ENCODE data around the gene FSHR. TPM values are rescaled to one million over a fixed set of nuclear protein-coding genes. Genes with fewer than 3 reads are reported as not detected.

Gene FSHR
- total and polyA plus RNA-seq, 2 experiments from 2014 or later: not detected

GRCh38 chr2:48941456-48941855, 212.9 kb downstream of the FSHR start:
- 26 to 37% methylated on average over 3 of the region's 3 CpGs for WGBS, 2 experiments (ENCODE audit: low coverage in 1 of 2, low lambda C conversion rate in 2 of 2, missing lambda C conversion rate in 2 of 2)
- in situ Hi-C loops (cut with MboI): loop anchor here (25.0 kb wide), 1 partner anchor 329 kb away; the partner anchor contains the start of gene GTF2A1L

DNA sequence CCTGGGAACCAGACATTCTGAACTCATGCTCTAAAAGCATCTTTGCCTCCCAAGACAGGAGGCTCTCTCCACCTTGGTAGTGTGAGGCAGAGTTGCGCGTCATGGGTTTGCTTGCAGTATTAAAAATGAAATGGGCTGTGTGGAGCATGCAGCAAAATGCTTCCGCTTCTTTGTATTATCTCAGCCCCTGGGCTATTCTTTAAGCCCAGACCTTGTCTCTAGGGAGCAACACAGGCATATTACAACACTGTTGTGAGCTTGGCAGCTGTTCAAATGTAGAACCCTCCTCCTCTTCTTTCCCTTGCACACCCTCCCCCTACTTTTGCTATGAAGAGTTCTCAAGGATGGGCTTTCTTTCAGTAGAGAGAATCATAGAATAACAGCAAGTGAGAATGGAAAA, 213.7 kb downstream of the FSHR start:
- H3K9me3 ChIP-seq (ENCODE audit: low read depth): no peaks in the 10 kb centered on the region
- no peaks in the 10 kb centered on the region for H3K9me2 ChIP-seq (ENCODE audit: insufficient read depth)
- H3K4me3 ChIP-seq: no peak overlapping the region
- no peak for DNase-seq
- no peaks in the 10 kb centered on the region for H3K36me3 ChIP-seq (ENCODE audit: low read depth)
- H3K79me2 ChIP-seq (ENCODE audit: insufficient read depth): no peaks in the 10 kb centered on the region
- H3K4me1 ChIP-seq (ENCODE audit: insufficient read depth): no peaks in the 10 kb centered on the region
- no peak for TF ChIP-seq EZH2 (IDR thresholded peaks at IDR 0.05; ENCODE audit: insufficient read depth, poor library complexity, severe bottlenecking)
- no peak for TF ChIP-seq EZH2phosphoT487 (IDR thresholded peaks at IDR 0.05; ENCODE audit: insufficient read depth, low read depth)
- no peak overlapping the region for H2AFZ ChIP-seq
- no peak overlapping the region for H3K9ac ChIP-seq
- in situ Hi-C loops (cut with MboI): loop anchor here (25.0 kb wide), 1 partner anchor 328 kb away; the partner anchor contains the start of gene GTF2A1L
- no peaks in the 10 kb centered on the region for H3F3A ChIP-seq (ENCODE audit: insufficient read depth)
- no peaks in the 10 kb centered on the region for H4K20me1 ChIP-seq (ENCODE audit: insufficient read depth)
- H3K4me2 ChIP-seq (ENCODE audit: unreplicated experiment): no peak overlapping the region
- 81 to 87% methylated on average over 3 of the region's 3 CpGs for WGBS, 2 experiments (ENCODE audit: low coverage in 1 of 2, low lambda C conversion rate in 2 of 2, missing lambda C conversion rate in 2 of 2)
- peaks cover 11% of the 10 kb centered on the region for H3K27me3 ChIP-seq (replicated peaks; ENCODE audit: insufficient read depth)
- no peak overlapping the region for H3K27ac ChIP-seq

More at GRCh38 chr2:48941456-48941855, 212.9 kb downstream of the FSHR start:
- Histone ChIP-seq H3K36me3 (ENCODE audit: low read depth) (no peaks in the 10 kb centered on the region), H3K4me3 (no peak overlapping the region), H3K9me3 (ENCODE audit: low read depth) (no peaks in the 10 kb centered on the region), H3K27me3 (replicated peaks; ENCODE audit: insufficient read depth) (peaks cover 11% of the 10 kb centered on the region), H3K27ac (no peak overlapping the region), H4K20me1 (ENCODE audit: insufficient read depth) (no peaks in the 10 kb centered on the region), H3K4me1 (ENCODE audit: insufficient read depth) (no peaks in the 10 kb centered on the region), H2AFZ (no peak overlapping the region), H3K79me2 (ENCODE audit: insufficient read depth) (no peaks in the 10 kb centered on the region), H3K4me2 (ENCODE audit: unreplicated experiment) (no peak overlapping the region), H3F3A (ENCODE audit: insufficient read depth) (no peaks in the 10 kb centered on the region), H3K9ac (no peak overlapping the region), H3K9me2 (ENCODE audit: insufficient read depth) (no peaks in the 10 kb centered on the region)
- DNase-seq: no peak
- no peak for TF ChIP-seq EZH2phosphoT487 (IDR thresholded peaks at IDR 0.05; ENCODE audit: insufficient read depth, low read depth)
- TF ChIP-seq EZH2 (IDR thresholded peaks at IDR 0.05; ENCODE audit: insufficient read depth, poor library complexity, severe bottlenecking): no peak

- 48 to 52% methylated on average over 4 of the region's 4 CpGs for WGBS, 2 experiments (ENCODE audit: low coverage in 1 of 2, low lambda C conversion rate in 2 of 2, missing lambda C conversion rate in 2 of 2)
- no peaks in the 10 kb centered on the region for H3K4me1 ChIP-seq (ENCODE audit: insufficient read depth)
Observed at GRCh38 chr2:48939232-48939631, 215.1 kb downstream of the FSHR start.

GRCh38 chr2:48938231-48938630, 216.1 kb downstream of the FSHR start:
- Histone ChIP-seq H3K9ac (no peak overlapping the region), H3K4me1 (ENCODE audit: insufficient read depth) (no peaks in the 10 kb centered on the region), H3K27me3 (replicated peaks; ENCODE audit: insufficient read depth) (peaks cover 5% of the 10 kb centered on the region), H3K9me3 (ENCODE audit: low read depth) (no peaks in the 10 kb centered on the region), H3K79me2 (ENCODE audit: insufficient read depth) (no peaks in the 10 kb centered on the region), H3K36me3 (ENCODE audit: low read depth) (no peaks in the 10 kb centered on the region), H3K27ac (no peak overlapping the region), H3K4me3 (no peak overlapping the region), H3K4me2 (ENCODE audit: unreplicated experiment) (no peak overlapping the region), H2AFZ (no peak overlapping the region), H3F3A (ENCODE audit: insufficient read depth) (no peaks in the 10 kb centered on the region), H3K9me2 (ENCODE audit: insufficient read depth) (no peaks in the 10 kb centered on the region), H4K20me1 (ENCODE audit: insufficient read depth) (no peaks in the 10 kb centered on the region)
- 68 to 69% methylated on average over 4 of the region's 4 CpGs for WGBS, 2 experiments (ENCODE audit: low coverage in 1 of 2, low lambda C conversion rate in 2 of 2, missing lambda C conversion rate in 2 of 2)
- in situ Hi-C loops (cut with MboI): loop anchor here (25.0 kb wide), 1 partner anchor 326 kb away; the partner anchor contains the start of gene GTF2A1L
- TF ChIP-seq EZH2 (IDR thresholded peaks at IDR 0.05; ENCODE audit: insufficient read depth, poor library complexity, severe bottlenecking) (no peak), EZH2phosphoT487 (IDR thresholded peaks at IDR 0.05; ENCODE audit: insufficient read depth, low read depth) (no peak)
- no peak for DNase-seq

More at GRCh38 chr2:48939232-48939631, 215.1 kb downstream of the FSHR start:
- no peaks in the 10 kb centered on the region for H3K9me3 ChIP-seq (ENCODE audit: low read depth)
- no peak for DNase-seq
- H2AFZ ChIP-seq: no peak overlapping the region
- H3K79me2 ChIP-seq (ENCODE audit: insufficient read depth): no peaks in the 10 kb centered on the region
- H3K4me2 ChIP-seq (ENCODE audit: unreplicated experiment): no peak overlapping the region
- H3K36me3 ChIP-seq (ENCODE audit: low read depth): no peaks in the 10 kb centered on the region
- H3K9me2 ChIP-seq (ENCODE audit: insufficient read depth): no peaks in the 10 kb centered on the region
- H3K27ac ChIP-seq: no peak overlapping the region
- H3F3A ChIP-seq (ENCODE audit: insufficient read depth): no peaks in the 10 kb centered on the region
- in situ Hi-C loops (cut with MboI): loop anchor here (25.0 kb wide), 1 partner anchor 327 kb away; the partner anchor contains the start of gene GTF2A1L
- H3K4me3 ChIP-seq: no peak overlapping the region
- H4K20me1 ChIP-seq (ENCODE audit: insufficient read depth): no peaks in the 10 kb centered on the region
- TF ChIP-seq EZH2 (IDR thresholded peaks at IDR 0.05; ENCODE audit: insufficient read depth, poor library complexity, severe bottlenecking): no peak
- no peak for TF ChIP-seq EZH2phosphoT487 (IDR thresholded peaks at IDR 0.05; ENCODE audit: insufficient read depth, low read depth)
- peaks cover 11% of the 10 kb centered on the region for H3K27me3 ChIP-seq (replicated peaks; ENCODE audit: insufficient read depth)
- no peak overlapping the region for H3K9ac ChIP-seq

Data from GM23248 (cell line).